ENCODE measurements around the gene RBFA. TPM values are rescaled to one million over a fixed set of nuclear protein-coding genes. Genes with fewer than 3 reads are reported as not detected.
A peak's percentile ranks its signal among the peaks of the same experiment; 100 is the strongest.

The RBFA gene
- 10 to 100 TPM; 18.2 to 54.7 (median 30.8) TPM for total RNA-seq

- no peaks in the 10 kb centered on the region for H3K36me3 ChIP-seq
- H3K4me3 ChIP-seq = peak within 1 kb of the TSS; percentile 79 to 83
- peak; percentile 99 to 100 for DNase-seq
- H3K4me1 ChIP-seq = peaks cover 0 to 4% of the 10 kb centered on the region in 2 donors
- H3K27me3 ChIP-seq = no peaks in the 10 kb centered on the region
- TF ChIP-seq CTCF (IDR thresholded peaks at IDR 0.05) = peak; percentile 24 to 35 (median 29)
- peak; percentile 41 to 70 for TF ChIP-seq POLR2A (IDR thresholded peaks at IDR 0.05)
- H3K27ac ChIP-seq = peak within 1 kb of the TSS; percentile 81 to 86
- intact Hi-C loops (cut with DNase I; ENCODE audit: low total_unique reads) = no loop called here
- H3K9me3 ChIP-seq = no peaks in the 10 kb centered on the region
Measured at GRCh38 chr18:80034068-80034851, at the start of gene RBFA. Gene RBFA (plus strand): TSS chr18:80034434. CDS start chr18:80034496, 62 bp downstream.

GRCh38 chr18:79985172-79985571 lies 49.1 kb upstream of the RBFA start:
- Histone ChIP-seq H3K4me1 (no peaks in the 10 kb centered on the region), H3K27ac (no peak overlapping the region), H3K4me3 (no peak overlapping the region), H3K36me3 (no peaks in the 10 kb centered on the region), H3K27me3 (no peaks in the 10 kb centered on the region), H3K9me3 (no peaks in the 10 kb centered on the region)
- intact Hi-C loops (cut with DNase I; ENCODE audit: low total_unique reads) = no loop called here
- no peak for DNase-seq
- TF ChIP-seq CTCF (IDR thresholded peaks at IDR 0.05) = no peak
- no peak for TF ChIP-seq POLR2A (IDR thresholded peaks at IDR 0.05)

- Histone ChIP-seq H3K27ac (no peak overlapping the region), H3K27me3 (no peaks in the 10 kb centered on the region), H3K4me1 (no peaks in the 10 kb centered on the region), H3K9me3 (no peaks in the 10 kb centered on the region), H3K36me3 (no peaks in the 10 kb centered on the region), H3K4me3 (no peak overlapping the region)
- DNase-seq = no peak
- intact Hi-C loops (cut with DNase I; ENCODE audit: low total_unique reads) = no loop called here
- TF ChIP-seq CTCF (IDR thresholded peaks at IDR 0.05) (no peak), POLR2A (IDR thresholded peaks at IDR 0.05) (no peak)
Measured at GRCh38 chr18:79986726-79987125, 47.5 kb upstream of the RBFA start.

GRCh38 chr18:79987566-79987965 lies 46.7 kb upstream of the RBFA start:
- no peak for DNase-seq
- Histone ChIP-seq H3K4me1 (no peaks in the 10 kb centered on the region), H3K36me3 (no peaks in the 10 kb centered on the region), H3K9me3 (no peaks in the 10 kb centered on the region), H3K27me3 (no peaks in the 10 kb centered on the region), H3K4me3 (peak overlapping the region; percentile 76 to 97), H3K27ac (peak overlapping the region; percentile 84 to 94)
- intact Hi-C loops (cut with DNase I; ENCODE audit: low total_unique reads) = no loop called here
- TF ChIP-seq CTCF (IDR thresholded peaks at IDR 0.05) = no peak
- TF ChIP-seq POLR2A (IDR thresholded peaks at IDR 0.05) = no peak

GRCh38 chr18:79988071-79988450 lies 46.2 kb upstream of the RBFA start:
- intact Hi-C loops (cut with DNase I; ENCODE audit: low total_unique reads) = no loop called here
- TF ChIP-seq CTCF (IDR thresholded peaks at IDR 0.05) = peak in 2 of 4 experiments; percentile 12 to 24
- no peak for TF ChIP-seq POLR2A (IDR thresholded peaks at IDR 0.05)
- Histone ChIP-seq H3K27me3 (no peaks in the 10 kb centered on the region), H3K4me3 (peak overlapping the region; percentile 76 to 97), H3K27ac (peak overlapping the region; percentile 84 to 94), H3K4me1 (no peaks in the 10 kb centered on the region), H3K36me3 (no peaks in the 10 kb centered on the region), H3K9me3 (no peaks in the 10 kb centered on the region)
- peak in 1 of 2 donors; percentile 35 for DNase-seq

All from uterus (tissue), 4 donors.